ENCODE results near the gene TMEM108. TPM values are rescaled to one million over a fixed set of nuclear protein-coding genes. Genes with fewer than 3 reads are reported as not detected.

TMEM108 gene
- polyA plus RNA-seq, 1 of the 3 experiments (the other 2 are of a cell fraction), result 8.6 TPM

DNA sequence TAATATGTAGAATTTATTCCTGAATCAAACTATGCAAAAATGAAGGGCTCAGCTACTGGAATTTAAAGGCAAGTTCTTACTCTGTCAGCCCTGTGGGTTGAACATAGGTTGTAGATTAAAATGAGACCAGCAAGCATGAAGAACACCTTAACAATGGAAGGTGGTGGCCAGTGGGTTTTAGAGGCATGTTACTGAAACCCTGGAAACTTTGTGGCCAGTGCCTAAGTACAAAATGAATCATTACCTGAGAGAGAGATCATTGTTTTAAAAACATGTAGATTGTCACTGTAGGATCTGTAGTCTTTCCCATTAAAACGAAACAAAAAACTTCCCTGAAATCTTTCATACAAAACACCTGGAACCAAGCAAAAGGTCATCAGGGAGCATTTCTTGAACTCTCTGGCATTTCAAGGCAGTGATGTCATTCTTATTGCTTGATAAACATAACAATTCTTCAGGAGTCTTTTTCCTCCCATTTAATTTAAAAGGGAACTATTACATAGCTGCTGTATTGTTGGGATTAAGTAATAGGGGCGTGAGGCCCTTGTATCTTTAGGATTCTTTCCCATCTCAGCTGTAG lies 51.8 kb downstream of the TMEM108 start:
- Histone ChIP-seq H3K36me3 (replicated peaks in 1 of 2; ENCODE audit: control insufficient read depth in 1 of 2, insufficient read depth in 2 of 2, low read length in 1 of 2) (no peaks in the 10 kb centered on the region), H3K9ac (no peak overlapping the region), H3K79me2 (ENCODE audit: insufficient read depth) (no peaks in the 10 kb centered on the region), H3K9me3 (no peaks in the 10 kb centered on the region), H3K27ac (ENCODE audit: low read depth in 2 of 2, low read length in 1 of 2) (no peak overlapping the region), H3K4me3 (ENCODE audit: low read depth in 2 of 2, low read length in 1 of 2) (no peak overlapping the region), H3F3A (replicated peaks; ENCODE audit: insufficient read depth) (no peaks in the 10 kb centered on the region), H3K27me3 (ENCODE audit: insufficient read depth) (no peaks in the 10 kb centered on the region), H3K4me1 (ENCODE audit: control insufficient read depth in 1 of 2, insufficient read depth in 2 of 2, low read depth in 1 of 2, low read length in 1 of 2) (peaks cover 0 to 11% of the 10 kb centered on the region in 2 experiments; a peak in 3 of 4 replicates), H4K20me1 (ENCODE audit: insufficient read depth) (no peaks in the 10 kb centered on the region), H2AFZ (ENCODE audit: low read depth) (no peak overlapping the region), H3K4me2 (no peak overlapping the region), H3K9me2 (no peaks in the 10 kb centered on the region)
- ChIA-PET POLR2A (no interaction called here), CTCF (no interaction called here)
- TF ChIP-seq TEAD4 (IDR thresholded peaks at IDR 0.05; ENCODE audit: borderline replicate concordance, insufficient read depth), result no peak
- no peak for TF ChIP-seq EP300 (IDR thresholded peaks at IDR 0.05; ENCODE audit: borderline replicate concordance in 1 of 2, low read depth in 1 of 2, low read length in 1 of 2)
- TF ChIP-seq, protein P1, sequence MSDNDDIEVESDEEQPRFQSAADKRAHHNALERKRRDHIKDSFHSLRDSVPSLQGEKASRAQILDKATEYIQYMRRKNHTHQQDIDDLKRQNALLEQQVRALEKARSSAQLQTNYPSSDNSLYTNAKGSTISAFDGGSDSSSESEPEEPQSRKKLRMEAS (IDR thresholded peaks at IDR 0.05; ENCODE audit: low read depth), result no peak
- TF ChIP-seq FOXM1 (IDR thresholded peaks at IDR 0.05; ENCODE audit: low read depth), result no peak
- TF ChIP-seq SMC3 (IDR thresholded peaks at IDR 0.05; ENCODE audit: low read depth, low read length), result no peak
- no peak for TF ChIP-seq NFIC (IDR thresholded peaks at IDR 0.05; ENCODE audit: borderline replicate concordance)
- no peak for TF ChIP-seq POLR2AphosphoS5 (IDR thresholded peaks at IDR 0.05; ENCODE audit: low read depth, low read length)
- no peak for TF ChIP-seq TCF12 (IDR thresholded peaks at IDR 0.05)
- no peak for TF ChIP-seq FOSL2 (IDR thresholded peaks at IDR 0.05; ENCODE audit: borderline replicate concordance, low read depth)
- TF ChIP-seq, protein P2, sequence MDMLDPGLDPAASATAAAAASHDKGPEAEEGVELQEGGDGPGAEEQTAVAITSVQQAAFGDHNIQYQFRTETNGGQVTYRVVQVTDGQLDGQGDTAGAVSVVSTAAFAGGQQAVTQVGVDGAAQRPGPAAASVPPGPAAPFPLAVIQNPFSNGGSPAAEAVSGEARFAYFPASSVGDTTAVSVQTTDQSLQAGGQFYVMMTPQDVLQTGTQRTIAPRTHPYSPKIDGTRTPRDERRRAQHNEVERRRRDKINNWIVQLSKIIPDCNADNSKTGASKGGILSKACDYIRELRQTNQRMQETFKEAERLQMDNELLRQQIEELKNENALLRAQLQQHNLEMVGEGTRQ (IDR thresholded peaks at IDR 0.05; ENCODE audit: borderline replicate concordance, low read depth, low read length), result no peak
- TF ChIP-seq, protein P3, sequence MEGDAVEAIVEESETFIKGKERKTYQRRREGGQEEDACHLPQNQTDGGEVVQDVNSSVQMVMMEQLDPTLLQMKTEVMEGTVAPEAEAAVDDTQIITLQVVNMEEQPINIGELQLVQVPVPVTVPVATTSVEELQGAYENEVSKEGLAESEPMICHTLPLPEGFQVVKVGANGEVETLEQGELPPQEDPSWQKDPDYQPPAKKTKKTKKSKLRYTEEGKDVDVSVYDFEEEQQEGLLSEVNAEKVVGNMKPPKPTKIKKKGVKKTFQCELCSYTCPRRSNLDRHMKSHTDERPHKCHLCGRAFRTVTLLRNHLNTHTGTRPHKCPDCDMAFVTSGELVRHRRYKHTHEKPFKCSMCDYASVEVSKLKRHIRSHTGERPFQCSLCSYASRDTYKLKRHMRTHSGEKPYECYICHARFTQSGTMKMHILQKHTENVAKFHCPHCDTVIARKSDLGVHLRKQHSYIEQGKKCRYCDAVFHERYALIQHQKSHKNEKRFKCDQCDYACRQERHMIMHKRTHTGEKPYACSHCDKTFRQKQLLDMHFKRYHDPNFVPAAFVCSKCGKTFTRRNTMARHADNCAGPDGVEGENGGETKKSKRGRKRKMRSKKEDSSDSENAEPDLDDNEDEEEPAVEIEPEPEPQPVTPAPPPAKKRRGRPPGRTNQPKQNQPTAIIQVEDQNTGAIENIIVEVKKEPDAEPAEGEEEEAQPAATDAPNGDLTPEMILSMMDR (IDR thresholded peaks at IDR 0.05), result no peak
- TF ChIP-seq, protein P4, sequence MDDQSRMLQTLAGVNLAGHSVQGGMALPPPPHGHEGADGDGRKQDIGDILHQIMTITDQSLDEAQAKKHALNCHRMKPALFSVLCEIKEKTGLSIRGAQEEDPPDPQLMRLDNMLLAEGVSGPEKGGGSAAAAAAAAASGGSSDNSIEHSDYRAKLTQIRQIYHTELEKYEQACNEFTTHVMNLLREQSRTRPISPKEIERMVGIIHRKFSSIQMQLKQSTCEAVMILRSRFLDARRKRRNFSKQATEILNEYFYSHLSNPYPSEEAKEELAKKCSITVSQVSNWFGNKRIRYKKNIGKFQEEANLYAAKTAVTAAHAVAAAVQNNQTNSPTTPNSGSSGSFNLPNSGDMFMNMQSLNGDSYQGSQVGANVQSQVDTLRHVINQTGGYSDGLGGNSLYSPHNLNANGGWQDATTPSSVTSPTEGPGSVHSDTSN (IDR thresholded peaks at IDR 0.05), result no peak
- no peak for TF ChIP-seq RFX5 (IDR thresholded peaks at IDR 0.05; ENCODE audit: low read length)
- TF ChIP-seq, protein P5, sequence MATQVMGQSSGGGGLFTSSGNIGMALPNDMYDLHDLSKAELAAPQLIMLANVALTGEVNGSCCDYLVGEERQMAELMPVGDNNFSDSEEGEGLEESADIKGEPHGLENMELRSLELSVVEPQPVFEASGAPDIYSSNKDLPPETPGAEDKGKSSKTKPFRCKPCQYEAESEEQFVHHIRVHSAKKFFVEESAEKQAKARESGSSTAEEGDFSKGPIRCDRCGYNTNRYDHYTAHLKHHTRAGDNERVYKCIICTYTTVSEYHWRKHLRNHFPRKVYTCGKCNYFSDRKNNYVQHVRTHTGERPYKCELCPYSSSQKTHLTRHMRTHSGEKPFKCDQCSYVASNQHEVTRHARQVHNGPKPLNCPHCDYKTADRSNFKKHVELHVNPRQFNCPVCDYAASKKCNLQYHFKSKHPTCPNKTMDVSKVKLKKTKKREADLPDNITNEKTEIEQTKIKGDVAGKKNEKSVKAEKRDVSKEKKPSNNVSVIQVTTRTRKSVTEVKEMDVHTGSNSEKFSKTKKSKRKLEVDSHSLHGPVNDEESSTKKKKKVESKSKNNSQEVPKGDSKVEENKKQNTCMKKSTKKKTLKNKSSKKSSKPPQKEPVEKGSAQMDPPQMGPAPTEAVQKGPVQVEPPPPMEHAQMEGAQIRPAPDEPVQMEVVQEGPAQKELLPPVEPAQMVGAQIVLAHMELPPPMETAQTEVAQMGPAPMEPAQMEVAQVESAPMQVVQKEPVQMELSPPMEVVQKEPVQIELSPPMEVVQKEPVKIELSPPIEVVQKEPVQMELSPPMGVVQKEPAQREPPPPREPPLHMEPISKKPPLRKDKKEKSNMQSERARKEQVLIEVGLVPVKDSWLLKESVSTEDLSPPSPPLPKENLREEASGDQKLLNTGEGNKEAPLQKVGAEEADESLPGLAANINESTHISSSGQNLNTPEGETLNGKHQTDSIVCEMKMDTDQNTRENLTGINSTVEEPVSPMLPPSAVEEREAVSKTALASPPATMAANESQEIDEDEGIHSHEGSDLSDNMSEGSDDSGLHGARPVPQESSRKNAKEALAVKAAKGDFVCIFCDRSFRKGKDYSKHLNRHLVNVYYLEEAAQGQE (IDR thresholded peaks at IDR 0.05; ENCODE audit: low read depth, low read length), result no peak
- TF ChIP-seq FOXJ3 (CRISPR knock-in tag; IDR thresholded peaks at IDR 0.05), result no peak
- TF ChIP-seq JUND (IDR thresholded peaks at IDR 0.05), result no peak
- TF ChIP-seq, protein P6, sequence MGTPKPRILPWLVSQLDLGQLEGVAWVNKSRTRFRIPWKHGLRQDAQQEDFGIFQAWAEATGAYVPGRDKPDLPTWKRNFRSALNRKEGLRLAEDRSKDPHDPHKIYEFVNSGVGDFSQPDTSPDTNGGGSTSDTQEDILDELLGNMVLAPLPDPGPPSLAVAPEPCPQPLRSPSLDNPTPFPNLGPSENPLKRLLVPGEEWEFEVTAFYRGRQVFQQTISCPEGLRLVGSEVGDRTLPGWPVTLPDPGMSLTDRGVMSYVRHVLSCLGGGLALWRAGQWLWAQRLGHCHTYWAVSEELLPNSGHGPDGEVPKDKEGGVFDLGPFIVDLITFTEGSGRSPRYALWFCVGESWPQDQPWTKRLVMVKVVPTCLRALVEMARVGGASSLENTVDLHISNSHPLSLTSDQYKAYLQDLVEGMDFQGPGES (IDR thresholded peaks at IDR 0.05; ENCODE audit: low read depth, low read length), result no peak
- TF ChIP-seq NRF1 (IDR thresholded peaks at IDR 0.05; ENCODE audit: low read depth, low read length), result no peak
- no peak for TF ChIP-seq ELF1 (IDR thresholded peaks at IDR 0.05)
- WGBS (ENCODE audit: low lambda C conversion rate), result 69% methylated on average over 2 of the region's 2 CpGs
- DNase-seq, result no peak

Measured in SK-N-SH (cell line).